ENCODE results near the gene FKBP7.
A peak's percentile ranks its signal among the peaks of the same experiment; 100 is the strongest.
"Not testable (repeated sequence)": the region's sequence is repeated elsewhere in the genome, so short reads cannot be mapped to it uniquely, and the experiment has no call there.

Gene FKBP7, protein sequence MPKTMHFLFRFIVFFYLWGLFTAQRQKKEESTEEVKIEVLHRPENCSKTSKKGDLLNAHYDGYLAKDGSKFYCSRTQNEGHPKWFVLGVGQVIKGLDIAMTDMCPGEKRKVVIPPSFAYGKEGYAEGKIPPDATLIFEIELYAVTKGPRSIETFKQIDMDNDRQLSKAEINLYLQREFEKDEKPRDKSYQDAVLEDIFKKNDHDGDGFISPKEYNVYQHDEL

DNA sequence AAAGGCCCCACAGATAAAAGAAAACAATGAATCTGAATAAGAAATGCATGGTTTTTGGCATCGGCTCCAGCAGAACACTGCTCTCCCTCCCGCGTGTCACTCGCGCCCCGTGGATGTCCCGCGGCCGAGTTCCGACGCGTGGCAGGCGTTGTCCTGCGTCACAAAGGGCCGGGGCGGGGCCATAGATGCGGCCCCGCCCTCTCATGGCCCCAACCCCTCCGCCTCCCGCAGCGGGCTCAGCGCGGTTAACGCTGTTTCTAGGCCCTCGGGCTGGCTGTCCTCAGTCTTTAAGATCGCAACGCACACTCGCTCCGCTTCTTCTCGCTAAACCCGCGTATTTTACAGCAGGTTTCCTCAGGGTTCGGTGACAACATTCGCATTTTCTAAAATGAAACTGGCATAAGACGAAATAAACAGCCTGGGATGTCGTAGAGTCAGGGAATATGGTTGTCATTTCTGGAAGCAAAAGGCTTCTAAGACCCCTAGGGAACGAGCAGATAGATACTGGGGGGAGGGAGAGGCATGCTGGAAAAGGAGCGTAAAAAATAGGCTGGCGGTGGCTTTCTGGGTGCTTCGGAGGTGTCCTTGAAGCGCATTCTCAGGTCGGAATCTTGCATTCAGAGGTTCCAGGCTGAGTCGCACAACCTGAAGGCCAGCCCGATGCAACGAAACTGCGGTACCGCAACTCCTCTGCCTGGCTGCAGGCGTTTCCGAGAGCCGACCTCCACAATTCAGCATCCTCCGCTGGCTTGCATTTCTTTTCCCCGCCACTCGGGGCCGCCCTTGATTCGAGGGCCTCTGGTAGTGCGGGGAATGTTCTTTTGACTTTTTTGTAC is at the start of gene FKBP7:
TSS of gene FKBP7 (minus strand) at position 162 of the 836 bp plus-strand sequence. CDS start at position 61, 101 bp downstream.
- peak; percentile 97 for DNase-seq

DNA sequence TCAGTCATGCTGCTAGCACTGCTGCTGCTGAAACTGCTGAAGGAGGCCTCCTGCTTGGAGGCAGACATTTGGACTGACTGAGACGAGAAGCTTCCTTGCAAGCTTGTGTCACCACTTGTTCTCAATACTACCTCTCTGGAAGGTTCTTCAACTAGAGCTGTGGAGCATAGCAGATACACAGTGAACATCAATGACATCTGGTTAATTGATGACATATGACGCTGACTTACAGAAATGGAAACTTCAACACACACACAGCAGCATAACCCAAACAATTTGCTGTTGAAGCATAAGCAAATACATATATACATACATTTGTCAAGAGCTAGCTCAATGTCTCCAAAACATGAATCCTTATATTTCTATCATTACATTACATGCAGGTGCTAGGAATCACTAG is 49.2 kb upstream of the FKBP7 start:
- DNase-seq: no peak

DNA sequence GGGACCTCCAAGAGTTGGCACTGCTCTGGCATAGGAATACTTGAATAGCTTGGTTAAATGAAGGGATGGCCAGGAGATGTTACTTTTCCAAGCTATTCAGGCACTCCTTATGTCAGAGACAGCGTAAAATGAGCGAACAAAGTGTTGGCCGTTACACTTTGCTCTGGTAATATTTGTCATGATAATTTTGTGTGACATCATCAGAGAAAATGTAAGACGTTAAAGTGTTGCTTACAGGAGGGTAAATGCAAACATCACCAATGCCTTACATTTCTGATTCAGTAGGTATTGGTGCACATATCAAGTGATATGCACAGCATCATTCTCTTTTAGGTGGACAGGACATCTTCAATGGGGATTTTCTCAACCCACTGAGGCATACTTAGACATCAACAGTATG is 47.9 kb upstream of the FKBP7 start:
- no peak for DNase-seq

DNA sequence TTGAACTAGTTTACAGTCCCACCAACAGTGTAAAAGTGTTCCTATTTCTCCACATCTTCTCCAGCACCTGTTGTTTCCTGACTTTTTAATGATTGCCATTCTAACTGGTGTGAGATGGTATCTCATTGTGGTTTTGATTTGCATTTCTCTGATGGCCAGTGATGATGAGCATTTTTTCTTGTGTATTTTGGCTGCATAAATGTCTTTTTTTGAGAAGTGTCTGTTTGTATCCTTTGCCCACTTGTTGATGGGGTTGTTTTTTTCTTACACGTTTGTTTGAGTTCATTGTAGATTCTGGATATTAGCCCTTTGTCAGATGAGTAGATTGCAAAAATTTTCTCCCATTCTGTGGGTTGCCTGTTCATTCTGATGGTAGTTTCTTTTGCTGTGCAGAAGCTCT is 47.1 kb upstream of the FKBP7 start:
- DNase-seq: not testable (repeated sequence)

DNA sequence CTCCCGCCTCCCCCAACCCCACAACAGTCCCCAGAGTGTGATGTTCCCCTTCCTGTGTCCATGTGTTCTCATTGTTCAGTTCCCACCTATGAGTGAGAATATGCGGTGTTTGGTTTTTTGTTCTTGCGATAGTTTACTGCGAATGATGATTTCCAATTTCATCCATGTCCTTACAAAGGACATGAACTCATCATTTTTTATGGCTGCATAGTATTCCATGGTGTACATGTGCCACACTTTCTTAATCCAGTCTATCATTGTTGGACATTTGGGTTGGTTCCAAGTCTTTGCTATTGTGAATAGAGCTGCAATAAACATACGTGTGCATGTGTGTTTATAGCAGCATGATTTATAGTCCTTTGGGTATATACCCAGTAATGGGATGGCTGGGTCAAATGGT is 46.6 kb upstream of the FKBP7 start:
- not testable (repeated sequence) for DNase-seq

DNA sequence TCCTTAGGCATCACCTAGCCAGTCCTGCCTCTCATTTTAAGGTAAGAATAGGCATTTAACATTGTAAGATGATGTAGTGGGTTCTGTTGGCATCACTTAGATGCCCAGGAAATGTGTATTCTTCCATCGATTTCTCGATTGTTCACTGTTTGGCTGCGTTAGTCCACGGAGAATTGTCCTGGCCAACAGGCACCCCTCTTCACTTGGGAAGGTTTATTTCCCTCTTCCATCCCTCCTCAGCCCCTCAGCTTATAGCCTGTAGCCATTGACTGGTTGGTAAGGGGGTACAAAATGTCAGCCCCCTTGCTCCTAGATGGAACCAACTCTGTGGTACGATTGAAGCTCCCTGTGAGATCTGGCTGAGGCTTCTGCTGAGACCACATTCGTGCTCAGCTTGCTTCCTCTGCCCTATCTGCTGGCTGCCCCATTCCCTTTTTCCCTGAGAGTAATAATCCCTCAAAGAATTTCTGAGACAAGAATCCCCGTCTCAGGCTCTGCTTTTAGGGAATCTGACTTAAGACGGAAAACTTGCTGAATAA is 45.3 kb upstream of the FKBP7 start:
- no peak for DNase-seq

DNA sequence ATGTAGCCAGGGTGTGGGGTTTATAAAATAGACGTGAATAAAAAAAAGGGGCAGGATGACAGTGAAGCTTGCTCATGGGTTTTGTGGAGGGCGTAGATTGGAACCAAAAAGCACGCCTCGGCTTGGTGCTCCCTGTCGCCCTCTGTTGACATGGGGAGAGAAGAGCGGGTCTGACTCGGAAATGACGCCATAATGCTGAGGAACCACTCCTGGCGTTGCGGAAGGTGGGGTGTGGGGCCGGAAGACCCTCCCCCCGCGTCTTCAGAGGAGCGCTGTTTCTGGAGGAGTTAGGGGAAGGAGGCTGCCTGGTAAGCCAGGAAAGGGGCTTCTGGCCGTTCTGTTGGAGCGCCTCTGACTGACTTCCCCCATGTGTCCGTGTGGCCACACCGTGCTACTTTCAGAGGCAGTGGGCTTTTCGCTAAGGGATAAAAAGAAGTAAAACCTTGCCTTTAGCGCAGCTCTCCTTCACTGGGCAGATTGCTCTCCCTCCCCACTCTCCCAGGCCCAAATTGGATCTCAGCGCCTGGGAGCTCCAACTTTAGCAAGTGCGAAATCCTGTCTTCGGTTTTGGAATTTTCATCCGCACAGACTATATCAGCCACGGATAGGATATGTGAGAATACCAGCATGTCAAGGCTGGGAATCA is 44.7 kb upstream of the FKBP7 start:
- peak; percentile 74 for DNase-seq

DNA sequence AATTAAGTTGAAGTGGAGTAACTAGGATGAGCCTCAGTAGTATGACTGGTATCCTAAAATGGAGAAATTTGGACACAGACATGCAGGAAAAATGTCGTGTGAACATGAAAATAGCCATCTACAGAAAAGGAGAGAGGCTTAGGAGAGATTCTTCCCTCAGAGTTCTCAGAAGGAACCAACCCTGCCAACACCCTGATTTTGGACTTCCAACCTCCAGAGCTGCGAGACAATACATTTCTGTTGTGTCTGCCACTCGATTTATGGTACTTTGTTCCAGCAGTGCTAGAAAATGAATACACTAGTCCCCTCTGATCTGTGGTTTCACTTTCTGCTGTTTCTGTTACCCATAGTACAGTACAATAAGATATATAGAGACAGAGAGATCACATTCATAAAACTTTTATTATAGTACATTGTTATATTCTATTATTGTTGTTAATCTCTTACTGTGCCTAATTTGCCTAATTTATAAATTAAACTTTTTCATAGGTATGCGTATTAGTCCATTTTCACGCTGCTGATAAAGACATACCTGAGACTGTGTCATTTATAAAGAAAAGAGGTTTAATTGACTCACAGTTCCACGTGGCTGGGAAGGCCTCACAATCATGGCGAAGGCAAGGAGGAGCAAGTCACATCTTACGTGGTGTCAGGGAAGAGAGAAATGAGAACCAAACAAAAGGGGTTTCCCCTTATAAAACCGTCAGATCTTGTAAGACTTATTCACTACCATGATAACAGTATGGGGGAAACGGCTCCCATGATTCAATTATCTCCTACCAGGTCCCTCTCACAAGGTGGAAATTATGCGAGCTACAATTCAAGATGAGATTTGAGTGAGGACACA is 43.1 kb upstream of the FKBP7 start:
- DNase-seq: no peak

DNA sequence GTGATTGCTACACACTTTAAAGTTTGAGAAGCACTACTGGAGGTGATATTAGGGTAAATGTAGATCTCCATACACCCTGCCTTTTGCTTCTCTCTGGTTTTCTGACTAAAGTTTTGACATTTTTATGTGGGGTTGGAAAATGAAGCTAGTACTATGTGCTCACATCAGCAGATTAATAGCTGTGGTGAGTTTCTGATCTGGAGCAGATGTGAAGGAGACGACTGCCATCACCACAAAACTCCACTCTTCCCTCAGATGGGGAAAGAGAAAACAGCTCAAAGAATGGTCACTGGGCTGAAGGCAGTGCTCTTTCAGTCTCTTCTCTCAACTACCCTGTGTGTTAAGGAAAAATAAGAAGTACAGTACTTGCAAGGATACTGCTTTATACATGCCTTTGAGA is 39.1 kb upstream of the FKBP7 start:
- DNase-seq: no peak

DNA sequence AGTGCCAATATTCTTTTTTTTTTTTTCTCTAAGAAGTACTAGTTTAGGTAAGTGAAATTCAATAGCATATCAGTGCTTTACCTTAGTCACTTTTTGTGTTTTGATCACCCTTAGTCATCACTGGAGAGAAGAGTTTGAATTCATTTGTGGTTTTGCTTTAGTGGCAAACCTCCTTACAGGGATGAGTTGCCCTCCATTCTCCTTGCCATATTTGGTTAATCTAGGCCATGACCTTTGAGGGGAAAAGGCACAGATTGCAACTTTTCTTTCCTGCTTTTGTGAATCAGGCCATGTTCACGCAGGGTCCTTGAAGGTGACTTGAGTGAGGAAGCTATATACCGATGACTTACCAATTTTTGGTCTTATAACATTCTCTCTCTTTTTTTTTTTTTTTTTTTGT is 36.3 kb upstream of the FKBP7 start:
- DNase-seq: no peak

DNA sequence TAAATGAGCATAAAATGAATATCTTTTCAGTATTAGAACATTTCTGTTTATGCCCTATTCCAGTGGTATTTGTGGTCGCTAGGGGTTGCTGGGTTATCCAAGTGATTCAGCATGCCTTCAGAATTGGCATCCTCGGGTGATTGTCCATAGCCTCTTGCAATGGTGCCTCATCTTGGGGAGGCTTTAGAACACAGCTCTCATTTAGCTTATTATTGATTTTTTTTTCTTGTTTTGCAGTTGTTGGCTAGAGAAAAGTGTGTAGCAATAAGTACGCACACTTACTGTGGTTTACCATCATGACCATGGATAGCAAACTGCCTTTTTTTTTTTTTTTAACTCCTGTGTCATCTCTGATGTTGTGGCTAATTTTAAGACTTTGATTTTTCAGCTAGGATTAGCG is 35.5 kb upstream of the FKBP7 start:
- DNase-seq: no peak

DNA sequence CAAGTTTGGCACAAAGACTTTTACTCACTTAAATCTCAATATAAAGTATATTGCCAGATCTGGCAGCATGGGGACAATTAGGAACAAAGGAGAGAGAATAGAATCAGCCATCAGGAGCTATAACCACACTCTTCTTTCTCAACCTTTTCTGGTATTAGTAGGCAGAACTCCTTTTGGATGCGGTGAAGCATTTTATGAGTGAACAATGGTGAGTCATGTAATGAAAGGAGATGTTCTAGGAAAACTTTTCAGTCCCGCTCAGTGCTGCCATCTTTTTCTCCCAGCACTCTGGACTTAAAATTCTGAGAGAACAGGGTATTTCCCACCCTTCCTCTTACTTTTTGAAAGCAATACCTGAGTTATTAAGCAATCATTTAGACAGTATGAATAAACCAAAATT is 34.1 kb upstream of the FKBP7 start:
- peak; percentile 6 for DNase-seq

DNA sequence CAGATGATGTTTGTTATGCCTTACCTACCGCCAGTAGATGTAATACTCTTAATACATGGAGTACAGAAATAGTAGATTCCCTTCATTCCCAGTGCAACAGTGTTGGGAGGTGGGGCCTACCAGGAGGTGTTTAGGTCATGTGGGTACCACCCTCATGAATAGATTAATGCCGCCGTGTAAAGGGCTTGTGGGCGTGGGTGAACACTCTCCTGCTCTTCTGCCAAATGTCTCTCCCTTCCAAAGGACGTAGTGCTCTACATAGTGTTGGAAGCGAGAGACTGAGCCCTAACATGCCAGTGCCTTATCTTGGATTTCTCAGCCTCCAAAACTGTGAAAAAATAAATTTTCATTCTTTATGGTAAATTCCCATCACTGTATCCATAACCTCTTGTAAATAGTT is 32.0 kb upstream of the FKBP7 start:
- no peak for DNase-seq

DNA sequence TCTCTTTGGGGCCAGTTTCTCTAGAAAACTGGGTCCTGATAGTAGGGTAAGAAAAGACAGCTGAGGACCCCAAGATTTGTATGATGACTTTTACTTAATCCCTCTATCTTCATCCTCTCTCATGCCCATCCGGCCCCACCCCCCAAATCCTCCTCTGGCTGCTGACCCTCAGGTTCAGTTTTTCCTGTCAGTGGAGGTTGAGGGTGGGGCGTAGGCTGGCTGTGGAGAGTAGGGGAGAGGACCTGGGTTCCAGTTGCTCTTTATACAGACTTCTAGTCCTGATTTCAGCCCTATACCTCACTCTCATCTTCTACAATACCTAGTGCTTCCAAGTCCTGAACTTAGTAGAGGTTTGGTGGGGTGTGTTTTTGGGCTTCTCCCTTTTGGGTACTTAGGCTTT is 30.2 kb upstream of the FKBP7 start:
- no peak for DNase-seq

DNA sequence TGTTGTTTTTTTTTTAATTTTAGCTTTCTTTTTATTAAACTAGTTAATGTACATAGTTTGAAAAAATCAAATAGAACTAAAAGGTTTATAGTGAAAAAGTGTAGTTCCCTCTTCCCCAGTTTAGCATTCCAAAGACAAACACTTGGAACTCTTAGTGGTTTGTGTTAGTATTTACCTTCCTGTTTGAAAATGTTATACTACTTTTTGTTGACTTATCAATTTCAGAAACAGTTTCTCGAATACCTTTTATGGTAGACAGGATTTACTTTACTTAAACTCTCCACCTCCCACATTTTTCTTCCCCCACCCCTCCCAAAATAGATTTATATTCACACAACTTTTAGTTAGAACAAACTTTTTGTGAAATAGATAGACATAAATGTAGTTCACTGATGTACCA is 28.5 kb upstream of the FKBP7 start:
- no peak for DNase-seq

DNA sequence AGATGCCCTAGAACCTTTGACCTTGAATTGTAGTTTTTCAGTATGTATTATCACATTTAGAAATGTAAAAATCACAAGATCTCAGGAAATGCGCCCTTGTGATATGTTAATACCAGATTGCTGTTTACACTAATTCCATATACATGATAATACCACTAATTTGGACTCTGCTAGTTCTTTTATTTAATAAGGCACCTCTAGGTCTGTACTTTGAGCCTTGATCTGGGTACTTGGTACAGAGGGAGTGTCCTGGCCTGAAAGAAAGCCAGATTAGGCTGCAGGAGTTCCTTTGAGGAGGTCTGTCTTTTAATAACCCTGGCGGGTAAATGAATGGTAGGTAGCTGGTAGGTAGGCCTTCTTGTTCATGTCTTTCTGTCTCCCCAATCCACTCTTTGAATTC is 28.1 kb upstream of the FKBP7 start:
- DNase-seq: no peak

DNA sequence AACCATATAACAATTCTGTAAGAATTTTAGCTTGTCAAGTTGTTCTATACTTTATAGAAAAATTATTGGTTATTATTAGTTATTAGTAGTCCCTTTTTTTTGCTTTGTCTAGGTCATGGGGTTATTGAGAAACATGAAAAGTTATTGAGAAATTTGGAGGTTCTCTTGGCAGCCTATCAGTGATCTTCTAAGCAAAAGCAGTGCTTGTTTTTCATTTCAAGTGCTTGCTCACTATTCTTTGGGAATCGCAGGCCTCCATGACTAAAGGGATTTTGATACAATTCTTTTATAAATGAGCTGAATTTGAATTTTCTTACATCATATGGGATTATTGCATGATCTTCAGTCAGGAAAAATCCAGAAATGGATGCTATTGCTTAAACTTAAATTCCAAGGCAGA is 27.7 kb upstream of the FKBP7 start:
- DNase-seq: no peak

DNA sequence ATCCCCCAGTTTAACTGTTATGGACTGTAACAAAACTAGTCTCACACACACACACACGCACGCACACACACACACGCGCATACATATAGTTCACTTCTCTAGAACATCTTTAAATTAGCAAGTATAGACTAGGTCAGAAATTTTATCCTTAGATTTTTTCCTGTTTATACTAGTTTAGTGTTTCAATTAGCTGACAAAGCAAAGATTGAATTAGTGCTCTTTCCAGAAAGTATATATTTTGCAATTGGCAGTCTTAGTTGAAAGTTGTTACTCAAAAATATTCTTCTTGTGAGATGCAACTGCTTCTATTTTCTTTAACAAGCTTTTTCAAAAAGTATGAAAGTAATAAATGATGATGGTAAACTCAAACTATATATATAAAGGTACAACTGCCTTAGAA is 24.4 kb upstream of the FKBP7 start:
- no peak for DNase-seq

DNA sequence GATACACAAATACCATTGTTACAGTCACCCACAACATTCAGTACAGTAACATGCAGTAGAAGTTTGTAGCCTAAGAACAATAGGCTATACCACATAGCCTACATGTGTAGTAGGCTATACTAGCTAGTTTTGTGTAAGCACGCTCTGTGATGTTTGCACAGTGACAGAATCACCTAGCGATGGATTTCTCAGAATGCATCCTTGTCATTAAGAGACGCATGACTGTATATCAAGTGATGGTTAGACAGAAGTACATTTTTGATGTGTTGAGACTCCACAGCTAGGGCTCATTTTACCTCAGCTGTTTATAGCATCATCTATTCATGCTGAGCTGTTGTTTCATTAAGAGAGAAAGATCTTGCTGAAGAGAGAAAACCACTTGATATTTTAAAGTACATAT is 21.2 kb upstream of the FKBP7 start:
- no peak for DNase-seq

DNA sequence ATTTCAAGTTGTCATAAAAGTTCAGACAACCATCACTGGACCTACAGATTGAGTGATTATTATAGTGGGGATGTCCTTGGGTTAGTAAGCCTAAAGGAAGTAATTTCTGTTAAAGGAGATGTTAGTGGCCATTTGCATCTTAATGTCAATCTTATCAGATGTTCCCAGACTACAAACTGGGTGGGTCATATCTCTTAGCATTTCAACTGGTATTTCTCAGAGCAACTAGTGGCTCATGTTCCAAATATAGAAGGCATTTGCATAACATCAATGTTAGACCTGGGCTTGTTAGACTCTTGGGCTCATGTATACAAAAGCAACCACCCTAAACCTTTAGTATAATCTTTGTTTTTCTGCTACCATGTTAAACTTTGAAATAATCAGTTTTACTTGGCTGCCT is 19.7 kb upstream of the FKBP7 start:
- DNase-seq: no peak

DNA sequence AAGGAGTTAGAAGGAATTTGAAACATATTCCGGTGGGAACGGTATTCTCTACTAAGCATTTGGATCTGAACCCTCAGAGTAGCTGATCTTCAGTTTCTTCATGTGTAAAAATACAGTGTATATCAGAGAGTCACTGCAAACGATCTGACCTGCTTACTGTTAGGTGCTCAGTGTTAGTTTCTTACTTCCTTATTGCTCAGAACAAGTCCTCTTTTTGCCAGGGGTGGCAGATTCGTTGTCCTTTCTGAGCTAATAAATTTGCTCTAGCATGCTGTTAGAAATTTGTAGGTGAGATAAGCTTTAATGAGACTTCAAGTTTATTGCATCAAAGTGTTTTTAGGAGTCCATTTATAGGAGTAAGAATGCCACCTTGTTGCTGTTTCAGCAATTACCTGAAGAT is 17.6 kb upstream of the FKBP7 start:
- no peak for DNase-seq

DNA sequence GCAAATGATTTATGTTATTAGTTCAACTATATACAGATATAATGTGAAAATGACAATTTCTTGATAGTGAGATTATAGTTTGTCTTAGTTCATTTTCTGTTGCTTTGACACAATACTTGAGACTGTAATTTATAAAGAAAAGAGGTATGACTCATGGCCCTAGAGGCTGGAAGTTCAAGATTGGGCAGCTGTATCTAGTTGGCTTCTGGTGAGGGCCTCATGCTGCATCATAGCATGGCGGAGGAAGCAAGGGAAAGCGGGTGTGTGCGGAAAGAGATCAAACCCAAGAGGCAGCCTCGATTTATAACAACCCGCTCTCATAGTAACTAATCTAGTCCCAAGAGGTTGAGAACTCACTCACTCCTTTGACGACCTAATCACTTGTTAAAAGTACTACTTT is 13.2 kb upstream of the FKBP7 start:
- no peak for DNase-seq

DNA sequence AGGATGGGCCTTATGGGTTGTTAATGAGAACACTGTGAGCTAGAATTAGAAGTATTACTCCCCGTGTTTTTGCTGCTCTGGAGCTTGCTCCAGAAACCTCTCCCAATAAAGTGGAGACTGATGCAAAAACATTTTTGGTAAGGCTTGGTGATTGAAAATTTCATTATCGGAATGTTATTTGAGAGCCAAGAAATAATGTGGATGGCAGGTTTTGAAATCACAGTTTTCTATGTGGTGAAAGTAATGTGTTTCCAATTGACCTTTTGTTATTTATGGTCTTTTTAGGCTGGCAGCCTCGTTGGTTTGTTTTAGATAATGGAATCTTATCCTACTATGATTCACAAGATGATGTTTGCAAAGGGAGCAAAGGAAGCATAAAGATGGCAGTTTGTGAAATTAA is 7.0 kb upstream of the FKBP7 start:
- DNase-seq: no peak

Measured in retina (tissue), 1 donor.